CD14-positive monocyte (primary cell): ENCODE results near the gene RPL27A. TPM values are rescaled to one million over a fixed set of nuclear protein-coding genes. Genes with fewer than 3 reads are reported as not detected.

Source experiments
- DNase-seq, 3 donors: peaks; one replicate each; pipeline ENCODE4 v3.0.0-alpha.2; 2011 to 2022
- H2AFZ ChIP-seq: 2 replicates; pipeline ENCODE4 v1.6.0; 2012; ENCODE audit warnings: mild to moderate bottlenecking, low read depth, low read length, inconsistent platforms; ENCODE audit not compliant: insufficient read depth, poor library complexity, severe bottlenecking
- H3K27ac ChIP-seq, 2 donors: 1 replicate in 1 of 2; 2 replicates in 1 of 2; pipeline ENCODE4 v1.5.1; 2012 to 2013; ENCODE audit warnings: low read length in 2 of 2, control low read depth in 1 of 2, inconsistent platforms in 1 of 2, low read depth in 1 of 2, mild to moderate bottlenecking in 1 of 2
- H3K27me3 ChIP-seq, 2 donors: one replicate each; pipeline versions ENCODE4 v1.6.0 to v1.6.1; 2011 to 2013; ENCODE audit warnings: low read length in 2 of 2; ENCODE audit not compliant: control insufficient read depth in 2 of 2, insufficient read depth in 2 of 2
- H3K36me3 ChIP-seq, 2 donors: replicated peaks in 1 of 2; 1 replicate in 1 of 2; 2 replicates in 1 of 2; pipeline versions ENCODE4 v1.5.1 to v1.6.1; 2012 to 2013; ENCODE audit warnings: low read length in 2 of 2, control low read depth in 1 of 2, inconsistent platforms in 1 of 2, mild to moderate bottlenecking in 1 of 2; ENCODE audit not compliant: insufficient read depth in 2 of 2, control insufficient read depth in 1 of 2
- H3K4me1 ChIP-seq, 2 donors: 1 replicate in 1 of 2; 2 replicates in 1 of 2; pipeline versions ENCODE4 v1.5.1 to v1.6.1; 2012 to 2013; ENCODE audit warnings: low read length in 2 of 2, control low read depth in 1 of 2, inconsistent platforms in 1 of 2, mild to moderate bottlenecking in 1 of 2, moderate library complexity in 1 of 2; ENCODE audit not compliant: insufficient read depth in 2 of 2, control insufficient read depth in 1 of 2
- H3K4me2 ChIP-seq: replicated peaks from 2 replicates; pipeline ENCODE3; 2012; ENCODE audit warnings: low read length, moderate library complexity, mild to moderate bottlenecking; ENCODE audit not compliant: poor library complexity, severe bottlenecking; ENCODE audit errors: extremely low read depth
- H3K4me3 ChIP-seq, 3 experiments: fragments of 200-600 bp in 1 of 3; sonication (generic) in 1 of 3; replicated peaks in 1 of 3; 1 replicate in 2 of 3; 2 replicates in 1 of 3; pipeline ENCODE4 v1.5.1; 2011 to 2013; ENCODE audit warnings: low read length in 3 of 3, mild to moderate bottlenecking in 3 of 3, control low read depth in 2 of 3, low read depth in 2 of 3, inconsistent platforms in 1 of 3, moderate library complexity in 1 of 3
- H3K79me2 ChIP-seq: 2 replicates; pipeline ENCODE4 v1.6.0; 2012; ENCODE audit warnings: mild to moderate bottlenecking, control low read depth, inconsistent platforms, low read length, moderate library complexity; ENCODE audit not compliant: insufficient read depth
- H3K9ac ChIP-seq: 2 replicates; pipeline ENCODE4 v1.6.0; 2017; ENCODE audit warnings: low read length, mild to moderate bottlenecking; ENCODE audit not compliant: insufficient read depth, poor library complexity, severe bottlenecking
- H3K9me3 ChIP-seq, 2 donors: replicated peaks in 1 of 2; 1 replicate in 1 of 2; 2 replicates in 1 of 2; pipeline versions ENCODE4 v1.5.1 to v1.6.1; 2012 to 2013; ENCODE audit warnings: low read length in 2 of 2, control low read depth in 1 of 2; ENCODE audit not compliant: control insufficient read depth in 1 of 2, insufficient read depth in 1 of 2
- H4K20me1 ChIP-seq: 2 replicates; pipeline ENCODE4 v1.6.0; 2012; ENCODE audit warnings: mild to moderate bottlenecking, low read length, control low read depth, moderate library complexity; ENCODE audit not compliant: insufficient read depth
- H3K27ac Mint-ChIP-seq, 7 donors: one replicate each; pipeline ENCODE4 v1.8.0; 2020; ENCODE audit warnings: mild to moderate bottlenecking in 7 of 7, mixed read lengths in 7 of 7, moderate library complexity in 6 of 7, inconsistent platforms in 2 of 7
- H3K27me3 Mint-ChIP-seq, 3 donors: one replicate each; pipeline ENCODE4 v1.8.0; 2021 to 2022; ENCODE audit warnings: low read depth in 3 of 3, mild to moderate bottlenecking in 3 of 3, mixed read lengths in 3 of 3, moderate library complexity in 3 of 3, inconsistent platforms in 1 of 3
- H3K36me3 Mint-ChIP-seq, 2 donors: one replicate each; pipeline ENCODE4 v1.8.0; 2020; ENCODE audit warnings: mixed read lengths in 2 of 2, inconsistent platforms in 1 of 2, mild to moderate bottlenecking in 1 of 2
- H3K4me1 Mint-ChIP-seq: one replicate; pipeline ENCODE4 v1.8.0; 2020; ENCODE audit warnings: mild to moderate bottlenecking, mixed read lengths
- H3K4me3 Mint-ChIP-seq, 2 donors: one replicate each; pipeline ENCODE4 v1.8.0; 2020; ENCODE audit warnings: mild to moderate bottlenecking in 2 of 2, mixed read lengths in 2 of 2, moderate library complexity in 1 of 2
- H3K9me3 Mint-ChIP-seq, 7 donors: one replicate each; pipeline ENCODE4 v1.8.0; 2020 to 2022; ENCODE audit warnings: mixed read lengths in 7 of 7, mild to moderate bottlenecking in 6 of 7, moderate library complexity in 6 of 7, inconsistent platforms in 2 of 7
- WGBS: methylation state at CpG from one replicate; pipeline ENCODE4 v1.1.5; 2013; ENCODE audit warnings: missing lambda C conversion rate; ENCODE audit not compliant: insufficient coverage; 5-methylcytosine and 5-hydroxymethylcytosine counted together
- intact Hi-C, 2 donors: fragments of 100-400 bp; cut with micrococcal nuclease; formaldehyde crosslinking; loops; one replicate each; pipeline versions ENCODE4 v1.15.0 to v1.15.1; 2023
- polyA plus RNA-seq, 3 donors: library from polyadenylated mRNA; depleted of rRNA in 1 of 3; unstranded in 2 of 3; stranded (reverse) in 1 of 3; fragments of 300-500 nt in 2 of 3; fragments of >200 nt in 1 of 3; fragmentation: Illumina TruSeq in 2 of 3; gene quantifications; 1 replicate in 2 of 3; 2 replicates in 1 of 3; pipeline ENCODE4 v1.2.3, GENCODE V29; 2012 to 2021
- TF ChIP-seq, protein P1 (sequence below): fragments of 200-600 bp; IDR thresholded peaks from one replicate; pipeline ENCODE4 v1.8.0; 2022; ENCODE audit warnings: antibody characterized with exemption, mild to moderate bottlenecking

Gene RPL27A
- polyA plus RNA-seq, 3 donors: 572 to 1,233 (median 1,091) TPM

DNA sequence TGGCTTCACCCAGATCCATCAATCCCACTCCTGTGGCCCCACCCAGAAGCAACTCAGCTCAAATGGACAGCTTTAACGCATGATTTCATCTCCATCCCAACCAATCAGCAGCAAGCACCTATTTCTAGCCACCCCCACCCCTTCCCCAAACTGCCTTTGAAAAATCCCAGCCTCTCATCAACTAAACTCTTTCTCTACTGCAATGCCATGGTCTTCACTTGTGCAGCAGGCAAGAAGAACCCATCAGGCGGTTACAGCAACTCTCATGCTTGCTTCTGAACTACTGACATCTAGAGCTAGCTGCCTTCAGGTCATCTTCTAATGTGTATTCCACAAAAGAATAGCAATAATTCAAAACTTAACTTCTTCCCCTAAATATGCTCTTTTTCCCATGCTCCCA, 46.5 kb upstream of the RPL27A start:
- no peak for DNase-seq
- no peaks in the 10 kb centered on the region for H3K79me2 ChIP-seq
- peaks cover 76 to 89% of the 10 kb centered on the region in 2 donors for H3K36me3 ChIP-seq
- no peak overlapping the region for H3K9ac ChIP-seq
- Mint-ChIP-seq H3K4me1 (no peaks in the 10 kb centered on the region), H3K27ac (no peak overlapping the region), H3K36me3 (peaks cover 49 to 68% of the 10 kb centered on the region in 2 donors), H3K9me3 (peaks cover 4 to 11% (median 7%) of the 10 kb centered on the region in 7 donors), H3K4me3 (no peak overlapping the region), H3K27me3 (no peaks in the 10 kb centered on the region)
- H2AFZ ChIP-seq: no peak overlapping the region
- H4K20me1 ChIP-seq: no peaks in the 10 kb centered on the region
- no peaks in the 10 kb centered on the region for H3K4me1 ChIP-seq
- H3K27ac ChIP-seq: no peak overlapping the region
- no peaks in the 10 kb centered on the region for H3K9me3 ChIP-seq
- no peak overlapping the region for H3K4me3 ChIP-seq
- TF ChIP-seq, protein P1, sequence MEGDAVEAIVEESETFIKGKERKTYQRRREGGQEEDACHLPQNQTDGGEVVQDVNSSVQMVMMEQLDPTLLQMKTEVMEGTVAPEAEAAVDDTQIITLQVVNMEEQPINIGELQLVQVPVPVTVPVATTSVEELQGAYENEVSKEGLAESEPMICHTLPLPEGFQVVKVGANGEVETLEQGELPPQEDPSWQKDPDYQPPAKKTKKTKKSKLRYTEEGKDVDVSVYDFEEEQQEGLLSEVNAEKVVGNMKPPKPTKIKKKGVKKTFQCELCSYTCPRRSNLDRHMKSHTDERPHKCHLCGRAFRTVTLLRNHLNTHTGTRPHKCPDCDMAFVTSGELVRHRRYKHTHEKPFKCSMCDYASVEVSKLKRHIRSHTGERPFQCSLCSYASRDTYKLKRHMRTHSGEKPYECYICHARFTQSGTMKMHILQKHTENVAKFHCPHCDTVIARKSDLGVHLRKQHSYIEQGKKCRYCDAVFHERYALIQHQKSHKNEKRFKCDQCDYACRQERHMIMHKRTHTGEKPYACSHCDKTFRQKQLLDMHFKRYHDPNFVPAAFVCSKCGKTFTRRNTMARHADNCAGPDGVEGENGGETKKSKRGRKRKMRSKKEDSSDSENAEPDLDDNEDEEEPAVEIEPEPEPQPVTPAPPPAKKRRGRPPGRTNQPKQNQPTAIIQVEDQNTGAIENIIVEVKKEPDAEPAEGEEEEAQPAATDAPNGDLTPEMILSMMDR: no peak
- WGBS: 95% methylated on average over 2 of the region's 2 CpGs
- H3K4me2 ChIP-seq: no peak overlapping the region
- H3K27me3 ChIP-seq: no peaks in the 10 kb centered on the region
- intact Hi-C loops: no loop called here

DNA sequence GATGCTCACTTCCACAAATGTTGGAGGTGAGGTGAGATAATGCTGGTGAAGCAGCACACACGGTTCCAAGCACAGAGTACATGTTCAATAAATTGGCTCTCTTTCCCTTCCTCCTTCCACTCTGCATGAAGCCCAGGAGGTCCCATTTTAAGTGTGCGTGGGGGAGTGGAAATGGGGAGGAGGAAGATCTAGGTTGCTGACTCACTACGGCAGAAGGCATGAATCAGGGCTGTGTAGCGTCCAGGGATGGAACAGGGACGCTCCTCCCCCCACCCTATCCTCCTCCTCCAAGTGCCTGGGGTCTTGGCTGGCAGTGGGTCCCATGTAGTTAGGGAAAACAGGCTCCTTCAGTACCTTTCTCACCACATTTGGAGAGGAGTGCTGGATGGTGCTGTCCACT, 44.3 kb upstream of the RPL27A start:
- WGBS: no CpG with 5 or more reads among the region's 5 CpGs
- no peaks in the 10 kb centered on the region for H3K4me1 ChIP-seq
- H3K79me2 ChIP-seq: no peaks in the 10 kb centered on the region
- H3K27ac ChIP-seq: no peak overlapping the region
- H3K36me3 ChIP-seq: peaks cover 86 to 96% of the 10 kb centered on the region in 2 donors
- H2AFZ ChIP-seq: no peak overlapping the region
- Mint-ChIP-seq H3K27me3 (no peaks in the 10 kb centered on the region), H3K4me3 (no peak overlapping the region), H3K9me3 (peaks cover 4 to 11% (median 7%) of the 10 kb centered on the region in 7 donors), H3K4me1 (no peaks in the 10 kb centered on the region), H3K36me3 (peaks cover 59 to 79% of the 10 kb centered on the region in 2 donors), H3K27ac (peak overlapping the region in 1 of 7 donors; percentile 11)
- H3K4me3 ChIP-seq: no peak overlapping the region
- TF ChIP-seq, protein P1: no peak
- intact Hi-C loops: no loop called here
- no peak overlapping the region for H3K4me2 ChIP-seq
- DNase-seq: no peak
- H3K9ac ChIP-seq: no peak overlapping the region
- H4K20me1 ChIP-seq: no peaks in the 10 kb centered on the region
- H3K9me3 ChIP-seq: no peaks in the 10 kb centered on the region
- H3K27me3 ChIP-seq: no peaks in the 10 kb centered on the region
